Activated CD4-positive, alpha-beta T cell treated with anti-CD3 and anti-CD28 coated beads for 1 hour (primary cell): ENCODE results near the gene KRTAP20-3.

ENCODE experiments used
- DNase-seq: peaks from one replicate; pipeline ENCODE4 v3.0.0-alpha.2; 2020

KRTAP20-3 gene

DNA sequence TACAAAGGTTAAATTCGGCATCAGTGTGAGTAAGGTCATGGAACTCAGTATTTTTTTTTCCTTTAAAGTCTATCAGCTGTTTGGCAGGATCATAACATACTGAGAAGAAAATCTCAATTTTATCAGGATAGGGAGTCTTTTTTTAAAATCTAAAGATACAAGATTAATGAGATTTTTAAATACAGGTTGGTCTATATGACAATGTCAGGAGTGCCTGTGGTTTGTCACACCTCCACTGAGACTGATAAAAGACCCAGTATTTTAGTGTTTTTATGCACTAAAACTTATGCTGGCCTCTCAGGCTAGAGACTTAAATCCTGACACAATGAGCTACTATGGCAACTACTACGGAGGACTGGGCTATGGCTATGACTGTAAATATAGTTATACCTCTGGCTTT lies at the start of gene KRTAP20-3:
TSS of gene KRTAP20-3 (plus strand) at position 301 of the 400 bp plus-strand sequence.
- DNase-seq = no peak

DNA sequence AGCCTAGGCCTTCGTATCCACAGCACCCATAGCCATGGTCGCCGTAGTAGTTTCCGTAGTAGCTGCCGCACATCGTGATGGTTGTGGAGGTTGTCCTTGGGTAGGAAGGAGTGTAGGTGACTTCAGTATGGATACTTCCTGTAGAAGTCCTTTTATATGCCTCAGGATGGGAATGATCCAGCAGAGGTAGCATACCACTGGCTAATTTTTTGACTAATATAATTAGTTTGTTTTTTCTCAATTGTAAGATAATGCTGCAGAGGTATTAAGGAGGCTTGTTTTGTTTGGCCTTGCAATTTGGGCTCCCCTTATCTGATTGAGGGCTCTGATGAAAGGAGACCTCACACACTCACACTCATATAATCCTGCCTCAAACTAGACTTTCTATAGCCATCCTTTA lies 43.9 kb upstream of the KRTAP20-3 start, which contains the start of gene KRTAP6-2:
TSS of gene KRTAP6-2 (minus strand) at position 101 of the 400 bp plus-strand sequence. CDS start at position 73, 28 bp downstream.
- no peak for DNase-seq

DNA sequence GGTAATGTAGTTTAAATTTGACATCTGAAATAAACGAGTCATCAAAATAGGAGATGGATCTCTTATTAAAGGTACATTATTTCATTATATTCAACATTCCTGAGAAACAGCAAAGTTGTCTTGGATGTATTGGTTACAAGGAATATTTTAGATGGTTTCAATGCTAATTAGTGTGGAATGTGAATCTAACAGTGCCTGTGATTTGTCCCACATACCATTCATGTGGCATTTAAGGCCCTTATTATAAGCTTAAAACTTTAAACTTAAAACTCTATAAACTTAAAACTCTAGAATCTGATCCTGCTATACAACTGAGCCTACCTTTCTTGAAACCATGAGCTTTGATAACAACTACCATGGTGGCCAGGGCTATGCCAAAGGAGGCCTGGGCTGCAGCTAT lies 41.9 kb upstream of the KRTAP20-3 start, which contains the start of gene KRTAP22-1:
TSS of gene KRTAP22-1 (plus strand) at position 301 of the 400 bp plus-strand sequence.
- no peak for DNase-seq

DNA sequence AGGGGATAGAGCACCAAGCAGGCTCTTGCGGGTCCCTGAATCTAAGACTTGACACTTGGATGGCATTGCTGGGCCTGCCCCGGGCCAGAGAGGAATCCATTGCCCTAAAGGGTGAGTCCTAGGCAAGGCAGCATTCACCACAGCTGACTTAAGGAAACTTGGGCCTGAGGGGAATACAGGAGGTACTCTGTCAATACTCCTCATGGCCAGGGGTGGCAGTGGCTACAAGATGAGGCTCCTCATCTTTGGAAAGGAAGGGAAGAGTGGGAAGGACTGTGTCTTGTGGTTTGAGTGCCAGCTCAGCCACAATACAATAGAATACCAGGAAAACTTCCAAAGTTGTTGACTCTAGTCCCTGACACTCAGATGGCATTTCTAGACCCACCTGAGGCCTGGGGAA lies 36.7 kb upstream of the KRTAP20-3 start:
- no peak for DNase-seq

DNA sequence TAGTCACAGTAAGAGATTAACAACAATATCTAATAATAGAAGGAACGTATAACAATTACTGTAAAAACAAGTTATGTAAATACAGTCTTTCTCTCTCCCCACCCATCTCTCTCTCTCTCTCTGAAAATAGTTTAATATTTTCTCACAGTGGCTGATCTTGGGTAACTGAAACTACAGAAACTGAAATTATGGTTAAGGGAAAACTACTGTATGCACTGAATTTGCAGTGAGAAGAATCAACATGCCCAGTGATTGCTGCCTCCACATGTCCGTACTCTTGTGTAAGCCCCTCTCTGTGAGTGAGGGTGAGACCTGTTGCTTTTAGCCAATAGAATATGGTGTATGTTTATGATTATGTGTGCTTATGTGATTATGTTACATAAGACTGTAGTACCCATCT lies 30.5 kb upstream of the KRTAP20-3 start:
- no peak for DNase-seq

DNA sequence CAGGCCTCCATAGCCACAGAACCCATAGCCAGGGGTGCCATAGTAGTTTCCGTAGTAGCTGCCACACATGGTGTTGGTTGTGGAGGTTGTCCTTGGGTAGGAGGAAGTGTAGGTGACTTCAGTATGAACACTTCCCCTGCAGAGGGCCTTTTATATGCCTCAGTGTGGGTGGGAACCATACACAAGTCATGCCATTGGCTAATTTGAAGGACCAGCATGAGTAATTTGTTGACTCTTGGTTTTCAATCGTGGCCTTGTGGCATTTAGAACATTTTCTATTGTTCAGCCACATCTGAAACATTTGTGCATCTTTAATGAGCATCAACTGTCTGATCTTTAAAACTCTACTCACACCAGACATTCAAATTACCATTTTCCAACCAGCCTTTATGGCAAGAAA lies 28.8 kb upstream of the KRTAP20-3 start, which contains the start of gene KRTAP6-1:
TSS of gene KRTAP6-1 (minus strand) at position 95 of the 400 bp plus-strand sequence. CDS start at position 69, 26 bp downstream.
- no peak for DNase-seq

DNA sequence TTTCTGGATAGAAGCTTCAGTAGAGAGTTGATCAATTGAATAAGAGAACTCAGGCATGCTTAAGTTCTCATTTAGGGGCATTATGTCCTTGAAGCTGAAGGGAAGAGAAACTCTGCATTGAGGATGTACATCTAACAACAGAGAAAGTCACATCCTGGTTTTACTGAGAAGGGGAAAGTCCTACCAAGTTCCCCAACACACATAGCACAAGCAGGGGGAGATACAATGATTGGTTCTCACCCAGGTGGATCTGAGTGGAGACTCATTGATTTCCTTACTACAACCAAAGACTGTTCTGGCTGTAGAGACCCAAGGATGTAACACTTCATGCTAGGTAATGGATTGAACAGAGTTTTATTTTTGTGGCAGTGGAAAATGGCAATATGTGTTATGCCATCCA lies 27.5 kb upstream of the KRTAP20-3 start:
- no peak for DNase-seq

DNA sequence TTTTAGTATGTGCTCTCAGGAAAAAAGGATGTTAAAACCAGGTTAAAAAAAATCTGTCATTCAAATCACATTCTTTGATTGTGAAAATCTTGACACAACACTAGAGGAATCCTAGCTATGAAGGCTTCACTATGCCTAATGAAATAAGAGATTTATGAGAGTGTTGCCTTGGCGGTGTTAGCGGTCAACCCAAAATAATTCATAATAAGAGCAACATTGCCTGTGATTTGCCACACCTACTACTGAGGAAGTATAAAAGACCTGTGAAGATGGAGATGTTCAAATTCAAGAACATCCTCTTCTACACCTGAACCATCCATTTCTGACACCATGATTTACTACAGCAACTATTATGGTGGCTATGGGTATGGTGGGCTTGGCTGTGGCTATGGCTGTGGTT lies 26.5 kb upstream of the KRTAP20-3 start, which contains the start of gene KRTAP20-1:
TSS of gene KRTAP20-1 (plus strand) at position 301 of the 400 bp plus-strand sequence. CDS start at position 331, 30 bp downstream.
- DNase-seq = no peak

DNA sequence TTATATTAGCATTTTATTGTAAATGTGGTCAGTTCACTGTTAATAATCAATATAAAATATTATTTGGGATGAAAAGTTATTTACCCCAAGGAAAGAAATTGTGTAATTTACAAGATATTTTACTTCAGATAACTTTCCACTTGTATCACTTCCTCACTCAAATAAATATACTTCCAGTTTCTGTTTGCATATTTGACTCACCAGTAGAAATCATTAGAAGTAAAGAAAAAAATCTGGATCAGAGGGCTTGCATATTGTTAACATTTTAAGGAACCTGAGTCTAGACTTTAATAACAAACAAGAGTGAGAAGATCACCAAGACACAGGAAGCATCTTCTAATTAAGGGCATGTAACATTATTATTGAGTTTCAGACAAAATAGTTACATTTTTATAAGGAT lies 22.6 kb upstream of the KRTAP20-3 start:
- no peak for DNase-seq

DNA sequence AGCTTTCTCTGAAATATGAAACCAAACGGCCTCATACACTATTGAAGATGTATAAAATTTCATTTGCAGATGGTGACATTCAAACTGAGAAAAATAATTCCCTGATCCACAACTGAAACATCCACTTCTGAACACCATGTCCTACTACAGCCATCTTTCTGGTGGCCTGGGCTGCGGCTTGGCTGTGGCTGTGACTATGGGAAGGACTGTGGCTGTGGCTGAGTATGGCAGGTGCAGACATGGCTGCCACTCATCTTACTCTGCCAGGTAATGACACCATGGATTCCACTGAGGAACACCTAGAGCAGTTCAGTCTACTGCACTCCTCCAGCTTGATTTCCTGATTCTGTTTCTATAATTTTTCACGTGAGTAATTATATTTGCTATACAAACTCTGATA lies 22.1 kb upstream of the KRTAP20-3 start, which contains the start of gene KRTAP20-4:
TSS of gene KRTAP20-4 (plus strand) at position 106 of the 400 bp plus-strand sequence.
- DNase-seq = no peak

DNA sequence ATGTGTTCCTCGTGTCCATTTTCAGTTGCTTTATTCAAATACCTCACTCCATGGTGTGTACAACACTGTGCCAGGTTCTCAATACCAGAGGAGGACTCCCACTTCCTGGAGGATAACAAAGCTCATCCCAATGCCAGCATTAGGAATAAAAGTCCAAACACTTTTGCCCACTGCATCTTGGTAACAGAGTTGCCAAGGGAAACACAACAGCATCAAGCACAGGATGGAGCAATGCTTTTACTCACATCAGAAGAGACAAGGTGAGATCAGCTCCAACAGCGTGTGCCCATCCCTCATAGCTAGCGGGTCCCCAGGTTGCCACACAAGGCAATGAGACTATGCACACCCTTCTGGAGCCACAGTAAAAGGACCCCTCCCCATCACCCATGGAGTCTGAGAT lies 19.3 kb upstream of the KRTAP20-3 start:
- no peak for DNase-seq

DNA sequence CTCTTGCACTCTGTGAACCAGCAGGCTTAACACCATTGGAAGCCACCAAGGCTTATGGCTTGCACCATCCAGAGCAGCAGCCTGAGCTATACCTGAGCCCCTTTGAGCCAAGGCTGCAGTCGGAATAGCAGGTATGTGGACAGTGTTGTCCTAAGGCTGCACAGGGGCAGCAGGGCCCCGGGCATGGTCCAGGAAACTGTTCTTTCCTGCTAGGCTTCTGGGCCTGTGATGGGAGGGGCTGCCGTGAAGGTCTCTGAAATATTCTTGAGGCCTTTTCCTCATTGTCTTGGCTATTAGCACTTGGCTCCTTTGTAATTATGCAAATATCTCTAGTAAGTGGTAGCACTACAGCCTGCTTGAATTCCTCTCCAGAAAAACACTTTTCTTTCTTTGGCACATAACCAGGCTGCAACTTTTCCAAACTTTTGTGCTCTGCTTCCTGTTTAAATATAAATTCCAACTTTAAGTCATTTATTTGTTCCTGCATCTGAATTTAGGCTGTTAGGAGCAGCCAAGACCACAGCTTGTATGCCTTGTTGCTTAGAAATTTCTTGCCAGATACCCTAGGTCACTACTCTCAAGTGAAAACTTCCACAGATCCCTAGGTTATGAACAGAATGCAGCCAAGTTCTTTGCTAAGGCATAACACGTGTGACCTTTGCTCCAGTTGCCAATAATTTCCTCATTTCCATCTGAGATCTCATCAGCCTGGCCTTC lies 17.1 kb upstream of the KRTAP20-3 start:
- DNase-seq = no peak

DNA sequence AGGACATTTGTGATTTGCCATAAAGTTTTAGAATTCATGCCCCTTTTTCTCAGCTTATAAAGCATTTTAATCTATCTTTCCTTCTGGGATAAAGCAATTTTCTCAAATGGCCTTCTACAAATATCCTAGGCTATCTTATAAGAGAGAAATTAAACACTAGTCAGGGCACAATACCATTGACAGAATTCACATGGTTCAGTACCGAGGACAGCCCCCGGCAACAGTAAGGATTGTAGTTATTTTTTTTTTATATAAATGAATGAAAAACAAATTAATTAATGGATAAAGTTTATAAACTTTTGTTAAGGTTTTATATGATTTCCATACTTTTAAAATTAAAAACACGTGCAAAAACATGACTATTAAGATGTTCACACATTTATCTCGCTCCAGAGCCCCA lies 14.6 kb upstream of the KRTAP20-3 start:
- DNase-seq = no peak

DNA sequence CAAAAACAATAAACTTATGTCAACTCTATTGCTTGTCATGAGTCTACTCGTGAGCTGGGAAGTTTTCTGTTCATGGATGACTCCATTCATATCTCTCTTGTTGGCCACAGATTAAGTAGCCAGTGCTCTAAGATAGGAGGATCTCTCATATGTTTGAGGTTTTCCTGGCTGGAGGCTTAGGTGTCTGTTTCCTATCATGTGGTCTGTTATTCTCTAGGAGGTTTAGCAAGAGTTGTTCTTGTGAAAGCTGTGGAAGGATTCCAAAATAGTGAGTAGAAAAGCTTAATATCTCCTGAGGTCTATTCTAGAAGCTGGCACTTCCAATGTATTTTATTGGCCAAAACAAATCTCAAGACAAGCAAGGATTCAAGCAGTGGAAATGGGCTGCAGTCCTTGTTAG lies 13.5 kb upstream of the KRTAP20-3 start:
- DNase-seq = no peak

DNA sequence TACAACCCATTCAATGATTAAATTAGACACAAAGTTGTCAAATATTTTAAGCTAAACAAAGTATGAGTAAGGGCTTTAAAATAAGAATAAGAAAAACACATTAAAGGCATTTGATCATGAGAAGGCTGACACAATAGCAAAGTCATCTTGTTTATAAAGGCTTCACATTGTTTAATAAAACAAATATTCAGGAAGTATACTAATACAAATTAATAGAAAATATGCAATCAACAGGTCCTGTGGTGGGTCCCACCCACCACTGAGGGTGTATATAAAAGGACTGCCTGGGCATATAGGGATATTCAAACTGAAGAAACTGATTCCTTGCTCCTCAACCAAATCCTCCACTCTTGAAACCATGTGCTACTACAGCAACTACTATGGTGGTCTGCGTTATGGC lies 7.8 kb upstream of the KRTAP20-3 start, which contains the start of gene KRTAP20-2:
TSS of gene KRTAP20-2 (plus strand) at position 301 of the 400 bp plus-strand sequence. CDS start at position 359, 58 bp downstream.
- no peak for DNase-seq

DNA sequence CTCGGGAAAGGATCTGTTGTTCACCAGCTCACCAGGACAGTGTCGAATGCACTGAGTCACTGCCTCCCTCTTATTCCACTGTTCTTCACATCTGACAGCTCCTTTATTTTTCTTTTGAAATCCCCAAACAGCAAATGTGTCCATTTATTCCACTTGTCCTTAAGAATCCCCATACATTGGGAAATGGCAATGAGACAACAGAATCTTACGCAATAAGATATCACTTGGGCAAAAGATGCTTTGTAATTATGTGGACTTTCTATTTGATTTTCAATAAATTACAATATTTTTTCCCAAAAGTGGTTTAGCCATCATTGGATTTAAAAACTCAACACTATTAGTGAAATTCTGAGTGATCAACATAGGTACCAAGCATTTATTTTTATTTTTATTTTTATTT lies 4.0 kb upstream of the KRTAP20-3 start:
- no peak for DNase-seq

DNA sequence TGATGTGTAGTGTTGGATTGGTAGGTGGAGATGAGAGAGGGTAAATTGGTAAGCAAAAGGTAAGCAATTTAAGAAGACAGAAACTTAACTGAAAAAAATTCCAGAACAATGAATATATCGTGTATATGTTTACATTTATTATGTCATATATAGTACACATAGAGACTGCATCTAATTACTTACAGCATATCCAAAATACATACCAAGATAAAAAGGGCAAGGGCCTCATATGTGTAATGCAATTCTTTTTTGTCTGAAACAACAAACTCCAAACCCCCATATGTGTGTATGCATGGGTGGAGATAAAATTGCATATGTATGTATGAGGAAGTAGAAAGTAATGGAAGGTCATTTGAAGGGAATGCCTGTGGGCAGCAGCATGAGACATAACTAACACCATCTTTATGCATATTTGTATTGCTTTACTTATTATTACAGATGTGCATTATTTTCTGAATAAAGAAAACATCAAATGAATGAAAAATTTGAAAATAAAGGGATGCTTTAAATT lies 4.3 kb downstream of the KRTAP20-3 start:
- DNase-seq = no peak

DNA sequence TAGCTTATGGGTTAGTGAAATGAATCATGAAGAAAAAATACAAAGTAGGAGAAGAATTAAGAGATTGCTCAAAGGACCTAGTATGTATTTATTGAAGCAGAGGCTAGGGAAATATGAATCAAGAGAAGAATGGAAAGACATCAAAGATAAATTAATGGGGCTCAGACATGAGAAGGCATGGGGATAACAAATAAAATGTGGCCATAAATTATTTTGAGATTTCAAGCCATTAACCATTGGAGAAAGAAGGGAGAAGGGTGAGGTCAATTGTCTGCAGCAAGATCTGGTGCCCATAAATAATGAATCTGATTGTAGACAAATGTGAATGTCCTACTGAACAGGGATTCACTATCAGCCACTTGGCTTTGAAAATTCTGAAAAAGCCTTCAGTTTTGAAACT lies 10.2 kb downstream of the KRTAP20-3 start:
- DNase-seq = no peak

DNA sequence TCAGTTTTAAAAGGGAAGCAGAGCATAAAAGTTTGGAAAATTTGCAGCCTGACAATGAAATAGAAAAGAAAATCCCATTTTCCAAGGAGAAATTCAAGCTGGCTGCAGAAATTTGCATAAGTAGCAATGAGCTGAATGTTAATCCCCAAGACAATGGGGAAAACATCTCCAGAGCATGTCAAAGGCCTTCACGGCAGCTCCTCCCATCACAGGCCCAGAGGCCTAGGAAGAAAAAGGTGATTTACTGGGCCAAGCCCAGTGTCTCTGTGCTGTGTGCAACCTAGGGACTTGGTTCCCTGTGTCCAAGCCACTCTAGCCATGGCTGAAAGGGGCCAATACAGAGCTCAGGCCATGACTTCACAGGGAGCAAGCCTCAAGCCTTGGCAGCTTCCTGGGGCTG lies 26.1 kb downstream of the KRTAP20-3 start:
- DNase-seq = no peak

DNA sequence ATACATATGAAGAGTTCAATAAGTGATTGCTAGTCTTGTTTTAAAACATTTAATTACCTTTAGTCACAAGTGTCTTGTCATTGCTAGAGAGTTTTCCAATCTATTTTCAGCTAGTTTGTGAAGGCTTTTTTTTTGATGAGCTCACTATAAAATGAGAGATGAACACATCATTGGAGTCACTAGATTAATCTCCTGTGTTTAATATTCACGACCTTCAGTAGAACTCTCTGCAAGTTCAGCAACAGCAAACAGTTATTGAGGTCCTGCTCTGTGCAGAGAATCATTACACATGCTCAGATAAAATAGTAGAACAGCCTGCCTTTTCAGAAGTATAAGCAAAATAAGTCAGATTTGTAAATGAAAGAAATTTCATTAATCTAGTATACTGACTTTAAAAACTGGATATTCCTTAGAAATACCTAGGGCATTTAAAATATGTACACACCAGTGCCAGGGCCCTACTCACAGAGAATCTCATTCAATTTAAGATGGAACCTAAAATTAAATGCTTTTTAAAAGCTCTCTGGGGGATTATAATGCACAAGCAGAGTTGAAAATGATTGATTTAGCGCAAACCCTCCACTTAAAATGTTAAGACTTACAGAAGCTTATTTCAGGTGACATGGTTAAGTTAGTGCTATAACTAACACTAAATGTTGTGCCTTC lies 30.5 kb downstream of the KRTAP20-3 start:
- no peak for DNase-seq

DNA sequence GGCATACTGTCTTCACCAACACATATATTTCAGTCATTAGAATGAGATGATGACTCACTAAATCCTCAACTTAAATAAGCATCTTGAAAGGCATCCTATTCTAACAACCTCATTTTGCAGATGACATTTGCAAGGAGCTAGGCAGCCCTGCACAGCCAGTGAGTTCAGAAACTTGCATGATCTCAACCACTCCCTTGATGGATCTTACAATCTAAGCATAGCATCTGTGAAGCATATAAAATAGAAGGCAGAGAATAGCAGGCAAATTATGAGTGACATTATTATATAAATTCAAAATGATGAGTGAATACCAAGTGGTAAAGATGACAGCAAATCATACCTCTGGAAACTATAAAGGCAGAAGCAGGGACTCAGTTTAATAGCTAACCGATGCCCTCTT lies 31.6 kb downstream of the KRTAP20-3 start:
- no peak for DNase-seq

DNA sequence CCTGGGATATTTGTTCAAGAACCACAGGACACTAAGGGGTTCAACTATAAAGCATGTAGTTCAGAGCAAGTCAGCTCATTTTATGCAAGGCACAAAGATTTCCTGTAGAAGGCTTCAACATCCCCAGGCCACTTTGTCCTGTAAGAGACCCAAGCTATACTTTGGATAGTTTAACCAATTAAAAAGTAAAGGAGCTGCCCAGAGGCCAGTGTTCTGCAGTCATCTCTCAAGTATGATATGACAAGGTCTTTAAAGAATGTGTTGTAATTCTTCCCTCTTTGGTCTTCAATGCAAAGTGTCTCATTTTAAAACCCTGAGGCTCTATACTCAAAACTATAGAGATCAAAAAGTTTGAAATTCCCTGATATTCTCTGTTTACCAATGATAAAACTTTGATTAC lies 34.1 kb downstream of the KRTAP20-3 start:
- DNase-seq = no peak

DNA sequence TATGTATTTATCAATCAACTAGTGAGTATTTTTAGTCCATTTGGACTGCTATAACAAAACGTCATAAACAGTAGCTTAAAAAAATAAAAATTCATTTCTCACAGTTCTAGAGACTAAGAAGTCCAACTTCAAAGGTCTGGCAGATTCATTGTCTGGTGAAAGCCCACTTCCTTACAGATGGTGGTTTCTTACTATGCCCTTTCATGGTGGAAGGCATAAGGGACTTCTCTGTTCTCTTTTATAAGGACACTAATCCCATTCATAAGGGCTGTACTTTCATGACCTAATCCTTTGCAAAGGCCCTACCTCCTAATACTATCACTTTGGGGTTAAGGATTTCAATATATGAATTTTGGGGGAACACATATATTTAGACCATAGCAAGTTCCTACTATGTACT lies 37.9 kb downstream of the KRTAP20-3 start:
- DNase-seq = no peak

DNA sequence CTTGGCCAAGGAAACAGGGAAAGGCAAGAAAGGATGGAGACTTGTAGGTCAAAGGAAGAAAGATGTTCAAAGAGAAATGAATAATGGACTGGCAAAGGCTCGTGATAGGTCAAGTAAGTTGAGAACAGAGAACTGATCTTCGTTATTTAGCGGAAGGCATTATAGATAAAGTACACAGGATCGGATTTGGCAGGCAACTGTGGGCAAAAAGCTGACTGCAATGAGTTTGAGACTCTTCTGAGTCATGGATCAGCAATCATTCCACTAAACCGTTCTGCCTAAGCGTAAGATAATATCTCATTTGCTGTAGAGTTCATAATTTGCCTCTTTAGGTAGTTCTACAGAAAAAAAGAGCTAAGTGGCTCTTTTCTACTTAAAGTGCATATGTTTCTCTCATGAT lies 41.8 kb downstream of the KRTAP20-3 start:
- no peak for DNase-seq
